ENCODE results near the gene CDH4.

CDH4 gene

DNA sequence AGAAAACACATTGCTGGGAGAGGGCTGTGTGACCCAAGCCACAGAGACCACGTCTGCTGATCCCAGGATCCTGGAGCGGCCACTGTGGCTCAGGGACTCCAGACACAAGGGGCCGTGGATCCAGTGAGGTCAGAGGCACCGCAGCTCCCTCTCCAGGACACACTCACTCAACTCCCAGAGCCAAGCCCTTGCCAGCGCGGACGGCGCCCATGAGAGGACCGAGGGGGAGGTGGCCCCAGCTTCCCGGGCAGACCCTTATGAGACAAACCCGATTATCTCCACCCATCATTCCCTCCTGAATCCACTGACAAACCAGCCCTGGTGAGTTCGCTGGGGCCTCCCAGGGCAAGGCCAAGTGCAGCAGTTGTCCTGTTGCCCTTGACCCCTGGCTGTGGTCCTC lies 612.4 kb downstream of the CDH4 start:
- TF ChIP-seq REST (IDR thresholded peaks at IDR 0.05; ENCODE audit: insufficient read depth in 1 of 2, low read depth in 2 of 2, low read length in 2 of 2) = no peak
- TF ChIP-seq POLR2AphosphoS5 (IDR thresholded peaks at IDR 0.05; ENCODE audit: low read depth, low read length) = no peak
- no peak for TF ChIP-seq FOXP2 (optimal IDR thresholded peaks at IDR 0.05; ENCODE audit: borderline replicate concordance, extremely low read depth, extremely low read length, insufficient read depth)
- no peak for TF ChIP-seq TAF1 (IDR thresholded peaks at IDR 0.05; ENCODE audit: borderline replicate concordance, insufficient read depth, low read length)
- TF ChIP-seq SIN3A (IDR thresholded peaks at IDR 0.05; ENCODE audit: borderline replicate concordance, insufficient read depth, low read length) = no peak

- no peak for TF ChIP-seq POLR2AphosphoS5 (IDR thresholded peaks at IDR 0.05; ENCODE audit: low read depth, low read length)
- TF ChIP-seq SIN3A (IDR thresholded peaks at IDR 0.05; ENCODE audit: borderline replicate concordance, insufficient read depth, low read length) = no peak
- TF ChIP-seq FOXP2 (optimal IDR thresholded peaks at IDR 0.05; ENCODE audit: borderline replicate concordance, extremely low read depth, extremely low read length, insufficient read depth) = no peak
Measured at GRCh38 chr20:61865353-61865752, 613.3 kb downstream of the CDH4 start.

GRCh38 chr20:61866165-61866564 lies 614.1 kb downstream of the CDH4 start:
- no peak for TF ChIP-seq TAF1 (IDR thresholded peaks at IDR 0.05; ENCODE audit: borderline replicate concordance, insufficient read depth, low read length)
- no peak for TF ChIP-seq POLR2AphosphoS5 (IDR thresholded peaks at IDR 0.05; ENCODE audit: low read depth, low read length)
- no peak for TF ChIP-seq REST (IDR thresholded peaks at IDR 0.05; ENCODE audit: insufficient read depth in 1 of 2, low read depth in 2 of 2, low read length in 2 of 2)
- TF ChIP-seq SIN3A (IDR thresholded peaks at IDR 0.05; ENCODE audit: borderline replicate concordance, insufficient read depth, low read length) = no peak
- TF ChIP-seq FOXP2 (optimal IDR thresholded peaks at IDR 0.05; ENCODE audit: borderline replicate concordance, extremely low read depth, extremely low read length, insufficient read depth) = no peak

- TF ChIP-seq POLR2AphosphoS5 (IDR thresholded peaks at IDR 0.05; ENCODE audit: low read depth, low read length) = no peak
- no peak for TF ChIP-seq SIN3A (IDR thresholded peaks at IDR 0.05; ENCODE audit: borderline replicate concordance, insufficient read depth, low read length)
- no peak for TF ChIP-seq REST (IDR thresholded peaks at IDR 0.05; ENCODE audit: insufficient read depth in 1 of 2, low read depth in 2 of 2, low read length in 2 of 2)
Measured at GRCh38 chr20:61868006-61868405, 615.9 kb downstream of the CDH4 start.

GRCh38 chr20:61868466-61869090 lies 616.5 kb downstream of the CDH4 start:
- no peak for TF ChIP-seq POLR2AphosphoS5 (IDR thresholded peaks at IDR 0.05; ENCODE audit: low read depth, low read length)
- TF ChIP-seq SIN3A (IDR thresholded peaks at IDR 0.05; ENCODE audit: borderline replicate concordance, insufficient read depth, low read length) = no peak
- TF ChIP-seq FOXP2 (optimal IDR thresholded peaks at IDR 0.05; ENCODE audit: borderline replicate concordance, extremely low read depth, extremely low read length, insufficient read depth) = no peak
- no peak for TF ChIP-seq TAF1 (IDR thresholded peaks at IDR 0.05; ENCODE audit: borderline replicate concordance, insufficient read depth, low read length)
- no peak for TF ChIP-seq REST (IDR thresholded peaks at IDR 0.05; ENCODE audit: insufficient read depth in 1 of 2, low read depth in 2 of 2, low read length in 2 of 2)

All from PFSK-1 (cell line).